T47D (cell line): Measurements from ENCODE around the gene C6orf136.
A peak's percentile ranks its signal among the peaks of the same experiment; 100 is the strongest.

Experiments
- DNase-seq, 2 experiments: peaks; one replicate each; pipeline versions ENCODE4 v3.0.0 to v3.0.0-alpha.2; 2011 to 2012; ENCODE audit warnings: low read depth in 1 of 2, low spot score in 1 of 2
- JUND ChIP-seq: IDR thresholded peaks from 2 replicates; pipeline ENCODE4 v1.6.1; 2012; ENCODE audit warnings: low read depth
- in situ Hi-C: cut with HindIII; loops from 2 replicates; pipeline ENCODE4 v1.10.0; 2016; ENCODE audit warnings: low sequenced_read_pairs, low pct_unique_long_range_greater_than_20kb

C6orf136 gene

DNA sequence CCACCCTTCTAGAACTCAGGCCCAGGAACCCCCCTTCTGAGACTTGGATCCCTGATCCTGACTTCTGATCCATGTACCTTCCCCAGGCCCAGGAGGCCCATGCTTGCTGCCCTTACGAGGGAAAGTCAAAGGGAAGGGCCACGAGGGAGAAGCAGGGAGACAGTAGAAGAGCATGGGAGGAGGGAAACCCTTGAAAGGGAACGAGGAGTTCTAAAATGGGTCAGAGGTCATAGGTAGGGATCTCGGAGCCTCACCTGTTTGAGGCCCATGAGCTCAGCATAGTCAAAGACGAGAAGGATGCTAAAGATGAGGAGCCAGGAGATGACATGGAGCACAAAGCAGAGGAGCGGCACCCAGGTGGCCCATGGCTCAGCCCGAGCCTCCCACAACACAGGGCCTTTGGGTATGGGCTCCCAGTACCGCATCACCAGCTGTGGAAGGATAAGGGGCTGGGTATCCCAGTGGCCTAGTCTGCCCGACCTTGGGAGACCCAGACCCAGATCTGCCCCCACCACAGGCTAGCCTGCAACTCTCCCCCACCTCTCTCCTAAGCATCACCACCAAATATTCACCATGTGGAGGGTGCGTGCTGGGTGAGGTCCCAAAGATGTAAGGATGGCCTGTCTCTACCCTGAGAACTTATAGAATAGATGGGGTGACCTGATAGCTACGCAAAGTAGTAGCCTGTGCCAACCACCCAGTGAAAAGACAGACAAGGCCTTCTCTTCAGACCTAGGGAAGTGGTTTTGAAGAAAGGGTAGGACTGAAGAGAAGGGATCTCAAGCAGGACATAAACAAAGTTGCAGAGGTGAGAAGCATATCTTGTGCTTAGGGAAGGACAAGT is 42.3 kb downstream of the C6orf136 start:
- in situ Hi-C loops, result no loop called here
- no peak for DNase-seq
- TF ChIP-seq JUND, result no peak

DNA sequence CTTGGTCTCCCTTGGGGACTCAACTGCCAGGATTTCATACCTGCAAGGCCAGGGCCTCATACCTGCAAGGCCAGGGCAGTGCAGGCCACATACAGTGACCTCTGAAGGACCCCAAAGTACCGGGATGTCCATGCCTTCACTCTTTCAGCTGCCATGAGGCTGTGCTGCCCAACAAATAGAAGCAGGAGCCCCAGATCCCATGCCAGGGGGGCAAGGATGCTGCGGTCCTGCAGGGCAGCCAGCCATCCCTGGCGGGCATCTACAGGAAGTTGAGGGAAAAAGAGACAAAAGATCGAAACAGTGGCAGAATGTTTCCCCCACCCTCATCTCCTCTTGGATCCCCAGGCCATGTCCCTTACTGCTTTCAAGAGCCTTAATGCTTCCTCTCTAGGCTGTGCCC is 43.1 kb downstream of the C6orf136 start:
- DNase-seq, result no peak
- in situ Hi-C loops, result no loop called here
- no peak for TF ChIP-seq JUND

DNA sequence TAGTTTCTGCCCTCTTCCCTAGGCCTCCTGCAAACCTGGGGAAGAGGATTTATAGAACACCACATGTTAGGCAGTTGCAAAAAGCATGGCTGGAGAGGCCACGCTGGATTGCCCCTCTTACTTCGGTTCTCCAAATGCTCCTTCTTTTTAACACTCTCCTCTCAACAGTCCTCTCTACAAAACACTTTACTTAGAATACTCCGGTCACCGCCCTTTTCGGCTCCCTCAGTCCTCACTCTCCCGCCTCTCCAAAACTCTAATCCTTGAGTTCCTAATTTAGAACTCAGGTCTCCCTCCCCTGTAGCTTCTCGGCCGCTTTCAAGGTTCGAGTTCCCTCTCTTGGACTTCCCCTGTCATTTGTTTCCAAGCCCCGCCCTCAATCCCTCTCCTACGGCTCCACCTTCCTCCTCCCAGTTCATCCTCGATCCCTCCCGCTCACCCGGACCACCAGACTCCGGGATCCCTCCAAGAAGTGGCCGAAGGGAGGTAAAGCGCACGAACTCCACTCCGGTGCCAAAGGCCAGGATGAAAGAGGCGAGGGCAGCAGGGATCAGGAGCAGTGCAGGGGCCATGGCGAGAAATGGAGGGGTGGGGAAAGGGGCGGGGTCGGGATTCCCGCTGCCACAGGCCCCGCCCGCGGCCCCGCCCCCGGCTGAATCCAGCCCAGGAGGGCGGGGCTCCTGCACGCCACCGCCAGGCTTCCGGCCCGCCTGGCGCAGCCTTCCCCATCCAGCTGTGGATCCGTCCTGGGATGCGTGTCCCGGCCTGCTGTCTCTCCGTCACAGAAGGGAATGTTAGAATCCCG is 43.7 kb downstream of the C6orf136 start, which contains the start of gene NRM:
NRM (minus strand) TSS at position 582 of the 805 bp plus-strand sequence; CDS start at position 572, 10 bp downstream.
- TF ChIP-seq JUND, result no peak
- in situ Hi-C loops, result no loop called here
- peak; percentile 59 to 89 for DNase-seq

DNA sequence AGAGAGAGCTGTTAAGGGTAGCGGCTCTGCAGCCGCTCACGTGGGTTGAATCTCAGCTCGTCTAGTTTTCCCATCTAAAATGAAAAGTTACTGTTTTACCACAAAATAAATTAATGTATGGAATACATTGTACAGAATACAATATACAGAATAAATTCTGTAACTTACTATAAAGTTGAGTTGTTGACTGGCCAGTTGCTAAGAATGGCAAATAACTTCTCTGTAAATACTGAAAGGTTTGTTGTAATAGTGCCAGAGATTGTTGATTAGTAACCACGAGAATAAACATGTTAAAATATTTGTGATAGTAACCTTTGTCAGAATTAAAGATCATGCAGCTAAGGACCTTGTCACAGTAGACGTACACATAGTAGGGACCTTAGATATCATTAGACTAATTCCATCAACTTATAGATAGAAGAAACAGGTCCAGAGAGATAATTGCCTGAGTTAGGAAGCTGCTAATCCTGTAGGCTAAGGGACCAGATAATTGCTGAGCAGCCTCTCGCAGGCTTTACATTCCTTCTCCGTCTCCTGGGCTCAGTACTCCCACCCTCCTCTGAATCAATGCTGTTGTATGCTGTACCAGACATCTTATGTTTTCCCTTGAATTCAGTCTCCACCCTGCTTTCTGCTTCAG is 44.4 kb downstream of the C6orf136 start:
- peak in 1 of 2 experiments; percentile 46 for DNase-seq
- in situ Hi-C loops, result no loop called here
- TF ChIP-seq JUND, result no peak

DNA sequence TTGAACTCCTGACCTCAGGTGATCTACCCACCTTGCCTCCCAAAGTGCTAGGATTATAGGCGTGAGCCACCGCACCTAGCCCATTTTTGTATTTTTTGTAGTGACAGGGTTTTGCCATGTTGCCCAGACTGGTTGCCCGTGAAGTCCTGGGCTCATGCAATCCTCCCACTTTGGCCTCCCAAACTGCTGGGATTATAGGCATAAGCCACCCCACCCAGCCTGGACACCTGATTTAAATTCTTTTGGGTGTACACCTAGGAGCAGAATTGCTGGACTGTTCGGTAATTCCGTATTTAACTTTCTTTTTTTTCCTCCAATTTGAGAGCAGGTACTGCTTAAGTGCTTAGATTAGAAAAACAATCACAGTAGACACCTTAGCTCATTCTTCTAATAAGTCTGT is 49.5 kb downstream of the C6orf136 start:
- in situ Hi-C loops, result no loop called here
- no peak for TF ChIP-seq JUND
- DNase-seq, result no peak

DNA sequence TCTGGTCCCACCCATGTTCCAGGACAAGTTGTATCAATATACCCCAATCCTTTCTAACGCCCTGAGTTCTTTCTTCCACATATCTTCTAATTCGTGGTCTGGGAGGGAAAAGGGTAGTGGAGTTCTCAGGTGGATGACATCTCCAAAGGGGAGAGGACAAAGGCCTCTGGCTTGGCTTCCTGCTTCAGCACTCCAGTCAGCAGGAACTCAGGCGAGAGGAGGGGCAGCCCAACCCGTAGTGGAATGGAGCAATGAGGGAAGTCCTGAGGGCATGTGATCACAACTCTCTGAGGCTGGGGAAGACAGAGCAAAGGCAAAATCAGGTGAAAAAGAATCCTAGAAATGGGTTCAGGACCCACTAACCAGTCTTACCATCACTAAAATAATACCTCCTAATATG is 53.4 kb downstream of the C6orf136 start:
- TF ChIP-seq JUND, result no peak
- in situ Hi-C loops, result no loop called here
- DNase-seq, result peak in 1 of 2 experiments; percentile 33
